Neuronal stem cell (in vitro differentiated cells): ENCODE results near the gene FRYL. TPM values are rescaled to one million over a fixed set of nuclear protein-coding genes. Genes with fewer than 3 reads are reported as not detected.
"Not testable (repeated sequence)": the region's sequence is repeated elsewhere in the genome, so short reads cannot be mapped to it uniquely, and the experiment has no call there.

Experiments used
- DNase-seq: peaks from one replicate; pipeline ENCODE4 v3.0.0-alpha.2; 2013; ENCODE audit warnings: low spot score
- H2AFZ ChIP-seq: one replicate; pipeline ENCODE4 v1.6.1; 2013; ENCODE audit warnings: mild to moderate bottlenecking, low read length, inconsistent platforms
- H2AK5ac ChIP-seq: 2 replicates; pipeline ENCODE4 v1.6.1; 2013; ENCODE audit warnings: low read depth, mild to moderate bottlenecking, inconsistent platforms, low read length, moderate library complexity, mixed read lengths
- H2BK120ac ChIP-seq: 2 replicates; pipeline ENCODE4 v1.6.1; 2013; ENCODE audit warnings: low read depth, mild to moderate bottlenecking, inconsistent platforms, low read length, moderate library complexity, mixed read lengths
- H2BK12ac ChIP-seq: one replicate; pipeline ENCODE4 v1.6.1; 2013; ENCODE audit warnings: low read length, inconsistent platforms
- H2BK15ac ChIP-seq: 2 replicates; pipeline ENCODE4 v1.6.1; 2013; ENCODE audit warnings: mild to moderate bottlenecking, low read length, inconsistent platforms, mixed read lengths
- H2BK5ac ChIP-seq: one replicate; pipeline ENCODE4 v1.6.1; 2013; ENCODE audit warnings: inconsistent platforms, mild to moderate bottlenecking, low read length, moderate library complexity
- H3K14ac ChIP-seq: one replicate; pipeline ENCODE4 v1.6.1; 2013; ENCODE audit warnings: low read length, inconsistent platforms
- H3K18ac ChIP-seq: 2 replicates; pipeline ENCODE4 v1.6.1; 2013; ENCODE audit warnings: low read length, inconsistent platforms
- H3K23ac ChIP-seq: 2 replicates; pipeline ENCODE4 v1.6.1; 2013; ENCODE audit warnings: low read depth, mild to moderate bottlenecking, mixed read lengths, low read length, inconsistent platforms; ENCODE audit not compliant: poor library complexity
- H3K27ac ChIP-seq: replicated peaks from 3 replicates; pipeline ENCODE4 v1.5.1; 2013; ENCODE audit warnings: low read length, inconsistent platforms
- H3K27me3 ChIP-seq, 3 experiments: 2 replicates each; pipeline ENCODE4 v1.6.1; 2013; ENCODE audit warnings: low read length in 3 of 3, mild to moderate bottlenecking in 2 of 3, inconsistent platforms in 1 of 3, low read depth in 1 of 3, mixed read lengths in 1 of 3, moderate library complexity in 1 of 3; ENCODE audit not compliant: control insufficient read depth in 3 of 3, insufficient read depth in 3 of 3
- H3K36me3 ChIP-seq, 2 donors: replicated peaks in 1 of 2; 2 replicates each; pipeline ENCODE4 v1.6.1; 2013; ENCODE audit warnings: low read length in 2 of 2; ENCODE audit not compliant: control insufficient read depth in 2 of 2, insufficient read depth in 2 of 2
- H3K4ac ChIP-seq: 2 replicates; pipeline ENCODE4 v1.6.1; 2013; ENCODE audit warnings: inconsistent platforms, mild to moderate bottlenecking, low read length, moderate library complexity
- H3K4me1 ChIP-seq, 2 donors: 1 replicate in 1 of 2; 2 replicates in 1 of 2; pipeline ENCODE4 v1.6.1; 2013; ENCODE audit warnings: low read length in 2 of 2, low read depth in 1 of 2; ENCODE audit not compliant: control insufficient read depth in 2 of 2, insufficient read depth in 1 of 2
- H3K4me2 ChIP-seq: one replicate; pipeline ENCODE4 v1.6.1; 2013; ENCODE audit warnings: mild to moderate bottlenecking, low read length, inconsistent platforms; ENCODE audit not compliant: insufficient read depth, poor library complexity, severe bottlenecking
- H3K4me3 ChIP-seq, 2 donors: 2 replicates each; pipeline ENCODE4 v1.5.1; 2013; ENCODE audit warnings: low read length in 2 of 2, mild to moderate bottlenecking in 2 of 2, inconsistent platforms in 1 of 2, moderate library complexity in 1 of 2
- H3K79me1 ChIP-seq: one replicate; pipeline ENCODE4 v1.6.1; 2013; ENCODE audit warnings: low read depth, mild to moderate bottlenecking, inconsistent platforms, low read length, moderate library complexity
- H3K9ac ChIP-seq: one replicate; pipeline ENCODE4 v1.6.1; 2013; ENCODE audit warnings: mild to moderate bottlenecking, low read depth, low read length, inconsistent platforms; ENCODE audit not compliant: poor library complexity
- H3K9me3 ChIP-seq, 2 donors: replicated peaks in 1 of 2; 2 replicates each; pipeline versions ENCODE3 to v1.6.1; 2013; ENCODE audit warnings: low read length in 2 of 2, mild to moderate bottlenecking in 2 of 2, inconsistent platforms in 1 of 2, low read depth in 1 of 2, mixed read lengths in 1 of 2, moderate library complexity in 1 of 2; ENCODE audit not compliant: control insufficient read depth in 2 of 2, insufficient read depth in 1 of 2
- H4K8ac ChIP-seq: one replicate; pipeline ENCODE4 v1.6.1; 2013; ENCODE audit warnings: low read depth, mild to moderate bottlenecking, inconsistent platforms, low read length, moderate library complexity
- H4K91ac ChIP-seq: one replicate; pipeline ENCODE4 v1.6.1; 2013; ENCODE audit warnings: low read length, low read depth, mild to moderate bottlenecking, inconsistent platforms; ENCODE audit not compliant: poor library complexity
- WGBS, 2 donors: extraction: QIAGEN DNeasy Blood & Tissue Kit; methylation state at CpG; one replicate each; pipeline ENCODE4 v1.1.7; 2013; ENCODE audit warnings: missing lambda C conversion rate in 2 of 2, mixed read lengths in 1 of 2; ENCODE audit not compliant: insufficient read length in 2 of 2, insufficient replicate concordance in 1 of 2; ENCODE audit errors: extremely low coverage in 2 of 2; 5-methylcytosine and 5-hydroxymethylcytosine counted together
- small RNA-seq: library from polyadenylated mRNA; stranded (forward); fragments of <200 nt; extraction: miRNeasy Mini kit (QIAGEN cat#:217004); gene quantifications from one replicate; pipeline ENCODE3, GENCODE V24; 2013; ENCODE audit not compliant: insufficient read depth

Gene FRYL

DNA sequence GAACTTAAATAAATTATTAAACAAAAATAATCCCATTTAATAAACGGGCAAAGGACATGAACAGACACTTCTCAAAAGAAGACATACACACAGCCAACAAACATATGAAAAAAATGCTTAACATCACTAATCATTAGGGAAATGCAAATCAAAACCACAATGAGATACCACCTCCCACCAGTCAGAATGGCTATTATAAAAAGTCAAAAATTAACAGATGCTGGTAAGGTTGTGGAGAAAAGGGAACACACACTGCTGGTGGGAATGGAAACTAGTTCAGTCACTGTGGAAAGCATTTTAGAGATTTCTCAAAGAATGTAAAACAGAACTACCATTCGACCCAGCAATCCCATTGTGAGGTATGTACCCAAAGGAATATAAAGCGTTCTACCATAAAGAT is 328.4 kb downstream of the FRYL start:
- H3K4me1 ChIP-seq, H3K9ac ChIP-seq, H4K91ac ChIP-seq, H3K79me1 ChIP-seq, H3K14ac ChIP-seq, H2AK5ac ChIP-seq, H3K27ac ChIP-seq, H3K36me3 ChIP-seq, H2AFZ ChIP-seq, H2BK15ac ChIP-seq, H3K18ac ChIP-seq, H3K4ac ChIP-seq, H2BK12ac ChIP-seq, H2BK120ac ChIP-seq, H3K4me3 ChIP-seq, H3K27me3 ChIP-seq, H4K8ac ChIP-seq, H3K9me3 ChIP-seq, H3K4me2 ChIP-seq, DNase-seq, H2BK5ac ChIP-seq, H3K23ac ChIP-seq: not testable (repeated sequence)
- no CpG with 5 or more reads among the region's 3 CpGs for WGBS, 2 donors

DNA sequence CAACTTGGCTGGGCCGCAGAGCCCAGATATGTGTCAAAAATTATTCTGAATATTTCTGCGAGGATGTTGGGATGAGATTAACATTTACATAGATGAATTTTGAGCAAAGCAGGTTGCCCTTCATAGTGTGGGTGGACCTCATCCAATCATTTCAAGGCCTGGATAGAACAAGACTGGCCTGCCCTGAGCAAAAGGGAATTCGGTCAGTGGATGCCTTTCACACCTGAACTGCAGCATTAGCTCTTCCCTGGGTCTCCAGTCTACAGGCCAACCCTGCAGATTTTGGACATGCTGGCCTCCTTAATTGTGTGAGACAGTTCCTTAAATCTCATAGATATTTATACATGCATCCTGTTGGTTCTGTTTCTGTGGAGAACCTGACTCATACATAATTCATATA is 329.3 kb downstream of the FRYL start:
- no peak overlapping the region for H2BK5ac ChIP-seq
- no peak overlapping the region for H4K8ac ChIP-seq
- H3K4me2 ChIP-seq: no peak overlapping the region
- no peak overlapping the region for H2BK120ac ChIP-seq
- no peak overlapping the region for H2BK12ac ChIP-seq
- no peaks in the 10 kb centered on the region for H3K36me3 ChIP-seq
- no peak overlapping the region for H3K23ac ChIP-seq
- no peak overlapping the region for H3K4me3 ChIP-seq
- H2AFZ ChIP-seq: no peak overlapping the region
- no peak overlapping the region for H2AK5ac ChIP-seq
- no peak overlapping the region for H2BK15ac ChIP-seq
- no peaks in the 10 kb centered on the region for H3K27me3 ChIP-seq
- no peak overlapping the region for H3K4ac ChIP-seq
- H3K14ac ChIP-seq: no peak overlapping the region
- H3K9ac ChIP-seq: no peak overlapping the region
- WGBS, 2 donors: no CpG with 5 or more reads among the region's 3 CpGs
- peaks cover 0 to 2% of the 10 kb centered on the region in 2 donors for H3K9me3 ChIP-seq
- H4K91ac ChIP-seq: no peak overlapping the region
- H3K79me1 ChIP-seq: no peaks in the 10 kb centered on the region
- DNase-seq: no peak
- H3K18ac ChIP-seq: no peak overlapping the region
- no peaks in the 10 kb centered on the region for H3K4me1 ChIP-seq
- no peak overlapping the region for H3K27ac ChIP-seq

- no peak overlapping the region for H3K4ac ChIP-seq
- no peak overlapping the region for H3K23ac ChIP-seq
- no peak overlapping the region for H3K9ac ChIP-seq
- no peak overlapping the region for H2AFZ ChIP-seq
- H2BK5ac ChIP-seq: no peak overlapping the region
- WGBS, 2 donors: no CpG with 5 or more reads among the region's 10 CpGs
- no peak overlapping the region for H4K91ac ChIP-seq
- no peak overlapping the region for H3K4me2 ChIP-seq
- no peak overlapping the region for H3K18ac ChIP-seq
- no peaks in the 10 kb centered on the region for H3K27me3 ChIP-seq
- no peak overlapping the region for H2BK15ac ChIP-seq
- H3K9me3 ChIP-seq: peaks cover 0 to 2% of the 10 kb centered on the region in 2 donors
- H3K27ac ChIP-seq: no peak overlapping the region
- no peaks in the 10 kb centered on the region for H3K79me1 ChIP-seq
- H2AK5ac ChIP-seq: no peak overlapping the region
- no peak for DNase-seq
- H3K4me1 ChIP-seq: no peaks in the 10 kb centered on the region
- no peak overlapping the region for H2BK12ac ChIP-seq
- no peak overlapping the region for H2BK120ac ChIP-seq
- H3K14ac ChIP-seq: no peak overlapping the region
- no peak overlapping the region for H4K8ac ChIP-seq
- no peak overlapping the region for H3K4me3 ChIP-seq
- no peaks in the 10 kb centered on the region for H3K36me3 ChIP-seq
Observed at GRCh38 chr4:48449151-48449550, 330.9 kb downstream of the FRYL start.

Small RNA genes within 50 kb of the gene (small RNA-seq; reads per million reads assigned to genes)
- not detected for gene RNU5E-3P
